ENCODE data around the gene NACC2.
"Not testable (repeated sequence)": the region's sequence is repeated elsewhere in the genome, so short reads cannot be mapped to it uniquely, and the experiment has no call there.

The NACC2 gene

DNA sequence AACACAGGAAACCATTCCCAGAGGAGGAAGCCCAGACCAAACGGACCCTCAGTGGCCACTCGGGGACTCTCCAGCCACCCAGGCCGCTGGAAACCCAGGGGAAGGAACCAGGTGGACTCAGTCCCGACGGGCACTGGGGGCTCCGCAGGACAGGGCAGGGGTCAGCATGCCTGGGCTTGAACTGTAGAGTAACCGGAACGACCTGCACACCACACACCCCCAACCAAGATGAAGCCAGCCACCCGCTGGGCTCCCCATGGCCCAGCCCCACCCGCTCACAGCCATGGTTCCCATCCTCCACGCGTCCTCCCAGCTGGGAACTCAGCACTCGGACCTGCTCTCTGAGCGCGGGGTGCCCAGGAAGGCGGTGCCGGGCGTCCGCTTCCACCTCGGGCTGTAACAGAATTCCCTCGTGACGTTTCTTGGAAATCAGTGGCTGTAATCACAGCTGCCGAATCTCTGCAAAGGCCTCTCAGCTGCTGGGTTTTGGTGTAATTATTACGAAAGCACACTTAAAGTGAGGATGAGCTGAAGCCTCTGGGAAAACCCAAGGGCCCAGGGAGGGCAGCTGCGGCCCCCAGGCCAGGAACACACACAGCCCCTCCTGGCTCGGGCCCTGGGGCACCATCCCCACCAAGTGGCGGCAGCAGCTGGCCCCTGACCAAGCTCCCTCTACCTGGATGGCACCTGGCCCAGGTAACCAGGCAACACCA, 13.8 kb downstream of the NACC2 start:
- no peak for DNase-seq (ENCODE audit: low read depth in 2 of 2)

DNA sequence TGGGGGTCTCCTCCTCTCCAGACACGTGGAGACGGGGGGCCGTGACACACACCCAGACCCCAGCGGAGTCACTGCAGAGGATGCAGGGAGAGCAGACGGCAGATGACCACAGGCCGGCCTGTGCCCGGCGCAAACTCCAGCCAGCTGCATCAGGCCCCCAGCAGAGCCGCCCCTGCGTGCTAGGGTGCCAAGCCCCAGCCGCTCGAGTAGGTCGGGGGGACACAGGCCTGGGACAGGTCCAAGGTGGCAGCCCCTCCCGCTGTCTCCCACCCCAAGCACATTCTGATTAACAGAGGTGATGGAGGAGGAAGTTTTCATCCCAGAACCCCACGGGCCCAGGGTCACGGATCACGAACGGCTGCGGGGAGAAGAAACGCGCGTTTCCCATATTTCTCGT, 14.4 kb downstream of the NACC2 start:
- DNase-seq (ENCODE audit: low read depth in 2 of 2): no peak

DNA sequence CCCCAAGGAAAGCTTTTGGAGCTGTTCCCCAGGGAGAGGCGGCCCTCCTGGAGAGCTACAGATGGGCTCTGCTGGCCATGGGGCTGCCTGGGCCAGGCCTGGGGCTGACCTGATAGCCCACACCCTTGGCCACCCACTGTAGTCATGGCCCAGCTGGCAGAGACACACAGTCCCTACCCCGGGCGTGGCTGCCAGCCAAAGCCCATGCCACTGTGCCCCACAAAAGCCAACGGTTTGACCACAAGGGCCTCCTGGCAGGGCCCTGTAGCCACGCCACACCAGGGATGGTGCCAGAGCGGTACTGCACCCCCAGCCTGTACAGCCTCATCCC, 15.2 kb downstream of the NACC2 start:
- DNase-seq (ENCODE audit: low read depth in 2 of 2): no peak

DNA sequence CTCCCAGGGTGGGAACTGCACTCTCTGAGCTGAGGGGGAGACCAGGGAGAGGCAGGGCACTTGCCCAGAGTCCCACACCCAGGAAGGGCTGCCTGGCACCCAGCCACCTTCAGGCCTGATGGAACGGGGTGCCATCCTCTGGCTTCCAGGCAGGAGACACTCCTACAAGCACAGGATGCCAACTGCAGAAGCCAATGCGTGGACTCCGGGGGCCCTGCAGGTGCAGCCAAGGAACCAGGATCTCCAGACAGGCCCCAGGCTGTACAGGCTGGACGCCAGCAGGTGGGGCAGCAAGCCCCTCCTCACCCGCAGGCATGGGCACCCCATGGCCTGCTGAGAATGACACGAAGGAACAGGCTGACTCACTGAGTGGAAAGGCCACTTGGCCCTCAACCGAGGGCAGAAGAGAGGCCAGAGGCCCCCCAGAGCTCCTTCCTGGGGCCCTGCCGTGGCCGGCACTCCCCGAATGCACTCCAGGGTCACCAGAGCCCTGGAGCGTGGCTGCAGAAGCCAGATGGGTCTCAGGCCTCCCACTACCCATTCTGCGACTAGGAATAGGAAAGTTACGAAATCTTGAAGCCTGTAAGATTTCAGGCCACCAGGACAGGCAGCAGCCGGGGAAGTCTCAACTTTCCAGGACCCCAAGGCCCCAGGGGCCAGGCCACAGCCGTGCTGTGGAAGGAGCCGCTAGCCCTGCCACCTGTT, 15.7 kb downstream of the NACC2 start:
- no peak for DNase-seq (ENCODE audit: low read depth in 2 of 2)

DNA sequence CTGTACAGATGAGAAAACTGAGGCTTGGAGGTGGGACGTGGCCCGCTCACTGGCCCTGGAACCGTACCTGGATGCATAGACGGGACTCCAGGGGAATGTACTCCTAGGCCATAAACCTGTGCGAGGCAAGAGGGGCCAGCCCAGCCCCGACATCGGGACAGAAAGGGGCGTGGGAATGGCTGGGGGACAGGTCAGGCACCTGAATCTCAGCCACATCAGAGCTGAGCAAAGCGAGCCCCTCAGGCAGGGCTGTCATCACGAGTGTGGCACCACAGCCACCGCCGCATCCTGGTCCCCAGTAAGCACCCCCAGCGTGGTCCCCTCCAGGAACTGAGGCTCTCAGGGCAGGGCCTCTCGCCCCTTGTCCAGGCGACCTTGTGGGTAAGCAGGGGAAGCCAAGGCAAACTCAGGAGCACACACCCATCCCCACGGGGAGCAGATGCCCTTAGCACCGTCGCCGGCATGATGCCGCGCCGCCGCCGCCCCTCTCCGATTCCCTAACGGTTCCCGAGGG, 16.5 kb downstream of the NACC2 start:
- no peak for DNase-seq (ENCODE audit: low read depth in 2 of 2)

DNA sequence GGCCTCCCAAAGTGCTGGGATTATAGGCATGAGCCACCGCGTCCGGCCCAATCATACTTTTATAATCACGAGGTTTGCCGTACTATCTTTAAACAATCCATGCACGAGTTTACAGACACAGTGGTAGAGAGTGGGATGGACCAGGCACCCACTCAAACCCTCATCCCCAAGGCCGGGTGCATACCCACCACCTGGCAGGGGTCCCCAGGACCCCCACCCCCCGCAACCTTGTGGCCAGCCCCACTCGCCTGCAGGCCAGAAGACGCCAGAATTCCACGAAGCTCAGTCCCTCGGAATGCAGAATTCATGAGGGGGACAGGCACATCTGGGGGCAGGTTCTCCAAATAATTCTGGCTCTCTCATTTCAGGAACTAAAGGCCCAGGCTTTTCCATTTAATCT, 17.1 kb downstream of the NACC2 start:
- DNase-seq (ENCODE audit: low read depth in 2 of 2): no peak

DNA sequence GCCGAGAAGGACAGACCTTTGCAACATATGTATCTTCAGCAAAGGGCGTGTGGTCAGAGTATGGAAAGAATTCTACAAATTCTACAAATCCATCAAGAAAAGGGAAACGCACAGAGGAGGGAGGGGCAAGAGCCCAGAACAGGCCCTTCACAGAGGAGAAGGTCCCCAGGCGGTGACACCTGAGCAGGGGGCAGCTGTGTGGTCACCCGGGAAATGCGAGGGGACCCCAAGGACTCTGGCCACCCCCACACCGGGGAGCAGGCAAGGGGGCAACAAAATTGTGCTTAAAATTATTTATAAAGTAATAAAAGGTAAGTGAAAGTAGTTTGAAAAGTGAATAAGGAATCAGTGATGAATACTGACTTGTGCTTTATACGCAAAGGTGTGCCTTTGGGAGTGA, 17.6 kb downstream of the NACC2 start:
- no peak for DNase-seq (ENCODE audit: low read depth in 2 of 2)

DNA sequence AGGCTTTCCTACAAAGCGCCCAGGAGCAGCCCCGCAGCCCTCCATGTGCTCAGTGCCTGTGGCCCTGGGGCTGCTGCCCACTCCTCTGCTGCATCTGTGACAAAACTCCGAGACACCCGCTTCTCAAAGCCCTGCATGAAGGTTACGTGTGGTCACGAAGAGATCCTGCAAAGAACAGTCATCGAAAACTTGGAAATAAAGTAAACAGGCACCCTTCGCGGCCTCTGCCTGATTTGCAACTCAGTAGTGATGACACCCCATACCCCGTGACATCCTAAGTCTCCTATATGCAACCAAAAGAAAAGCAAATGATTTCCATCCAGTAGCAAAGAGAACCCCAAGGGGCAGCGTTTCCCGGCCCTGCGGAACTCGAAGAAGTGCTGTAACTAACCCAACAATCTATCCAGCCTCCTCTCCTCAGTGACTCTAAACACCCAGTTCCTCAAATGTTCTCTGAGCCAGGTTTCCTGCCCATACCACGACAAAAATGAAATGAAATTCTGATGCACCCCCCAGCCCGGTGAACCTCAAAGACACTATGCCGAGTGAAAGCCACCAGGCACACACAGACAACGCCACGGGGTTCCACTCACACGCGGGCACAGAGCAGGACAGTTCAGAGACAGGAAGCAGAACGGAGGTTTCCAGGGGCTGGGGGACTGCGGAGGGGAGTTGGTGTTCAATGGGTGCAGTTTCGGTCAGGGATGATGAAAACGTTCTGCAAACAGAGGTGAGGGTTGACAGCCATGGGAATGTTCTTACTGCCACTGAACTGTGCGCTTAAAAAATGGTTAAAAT, 19.0 kb downstream of the NACC2 start:
- no peak for DNase-seq (ENCODE audit: low read depth in 2 of 2)

DNA sequence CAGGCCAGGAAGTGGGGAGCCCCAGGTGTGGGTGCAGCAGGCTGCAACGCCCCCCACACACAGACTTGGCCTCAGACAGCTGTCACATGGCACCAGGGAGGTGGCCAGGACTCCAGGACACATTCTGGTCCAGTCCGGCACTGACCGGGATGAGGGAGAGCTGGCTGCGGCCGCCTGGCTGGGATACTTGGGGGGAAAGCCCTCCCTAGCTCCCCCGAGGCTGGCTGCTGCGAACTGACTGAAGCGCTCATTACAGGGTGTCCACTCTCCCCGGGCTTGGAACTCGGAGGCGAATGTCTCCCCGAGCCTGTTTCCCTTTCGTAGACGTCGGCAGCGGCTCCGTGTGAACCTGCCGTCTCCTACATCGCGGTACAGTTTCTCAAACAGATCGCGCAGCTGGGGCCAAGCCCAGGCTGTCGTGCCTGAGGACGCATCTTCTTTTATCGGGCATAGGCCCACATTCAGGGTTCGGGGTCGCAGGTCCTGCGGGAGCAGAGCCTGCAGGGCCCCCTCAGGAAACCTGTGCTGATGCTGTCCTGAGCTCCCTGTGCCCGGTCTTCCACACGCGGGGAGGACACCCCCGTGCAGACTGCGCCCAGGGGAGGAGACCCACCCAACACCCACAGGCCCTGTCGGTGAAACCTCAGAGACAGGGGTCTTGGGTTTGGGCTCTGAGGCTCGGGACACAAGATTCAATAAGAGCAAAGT, 19.8 kb downstream of the NACC2 start:
- DNase-seq (ENCODE audit: low read depth in 2 of 2): no peak

DNA sequence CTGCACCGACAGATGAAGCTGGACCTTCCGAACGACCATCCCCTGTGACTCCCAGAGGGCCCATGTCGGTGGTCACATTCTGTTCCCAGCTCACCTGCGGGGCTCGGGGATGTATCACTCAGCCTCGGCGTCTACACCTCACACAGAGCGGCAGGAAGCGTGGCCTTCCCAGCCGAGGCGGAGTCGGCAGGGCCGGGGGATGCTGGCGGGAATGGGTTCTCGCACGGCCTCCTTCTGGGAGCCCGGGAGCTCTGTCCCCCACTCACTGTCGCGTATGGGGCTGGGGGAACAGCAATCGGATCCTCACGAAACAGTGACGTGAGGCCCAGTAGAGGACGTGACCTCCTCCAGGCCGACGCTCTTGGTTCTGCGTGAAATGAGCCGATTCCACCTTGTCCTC, 20.4 kb downstream of the NACC2 start:
- no peak for DNase-seq (ENCODE audit: low read depth in 2 of 2)

DNA sequence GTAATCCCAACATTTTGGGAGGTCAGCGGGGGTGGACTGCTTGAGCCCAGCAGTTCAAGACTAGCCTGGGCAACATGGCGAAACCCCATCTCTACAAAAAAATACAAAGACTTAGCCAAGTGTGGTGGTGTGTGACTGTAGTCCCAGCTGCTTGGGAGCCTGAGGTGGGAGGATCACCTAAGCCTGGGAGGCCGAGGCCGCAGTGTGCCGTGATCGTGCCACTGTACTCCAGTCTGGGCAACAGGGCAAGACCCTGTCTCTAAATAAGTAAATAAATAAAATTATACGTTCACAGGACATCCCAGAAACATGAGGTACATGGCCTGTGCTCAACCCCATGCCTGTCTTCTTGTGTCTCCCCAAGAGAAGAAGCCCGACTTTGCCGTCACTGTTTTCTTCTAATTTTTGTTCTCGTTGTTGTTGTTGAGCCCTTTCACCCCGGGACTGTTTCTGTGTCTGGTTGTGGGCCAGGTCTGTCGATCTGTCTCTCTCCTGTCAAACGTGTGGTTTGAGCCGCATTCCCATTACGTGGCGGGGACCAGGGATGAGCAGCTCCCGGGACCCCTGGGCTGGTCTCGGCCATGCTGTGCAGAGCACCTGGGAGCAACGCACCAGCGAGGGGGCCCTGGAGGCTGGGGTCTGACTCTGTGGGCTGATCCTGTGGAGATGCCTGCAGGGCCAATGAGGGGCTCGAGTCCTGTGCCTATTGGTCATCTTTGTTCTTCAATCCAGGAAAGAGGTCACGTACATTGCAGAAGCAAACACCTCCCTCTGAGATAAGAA, 32.2 kb downstream of the NACC2 start:
- DNase-seq (ENCODE audit: low read depth in 2 of 2): no peak

DNA sequence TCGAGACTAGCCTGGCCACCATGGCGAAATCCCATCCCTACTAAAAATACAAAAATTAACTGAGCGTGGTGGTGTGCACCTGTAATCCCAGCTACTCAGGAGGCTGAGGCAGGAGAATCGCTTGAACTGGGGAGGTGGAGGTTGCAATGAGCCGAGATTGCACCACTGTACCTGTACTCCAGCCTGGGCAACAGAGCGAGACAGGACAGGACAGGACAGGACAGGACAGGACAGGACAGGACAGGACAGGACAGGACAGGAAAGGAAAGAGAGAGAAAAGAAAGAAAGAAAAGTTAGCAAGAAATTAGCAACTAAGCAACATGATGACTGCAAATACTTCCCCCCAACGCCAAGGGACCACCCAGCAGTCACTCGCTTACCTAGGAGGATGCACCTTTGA, 33.2 kb downstream of the NACC2 start:
- DNase-seq (ENCODE audit: low read depth in 2 of 2): not testable (repeated sequence)

DNA sequence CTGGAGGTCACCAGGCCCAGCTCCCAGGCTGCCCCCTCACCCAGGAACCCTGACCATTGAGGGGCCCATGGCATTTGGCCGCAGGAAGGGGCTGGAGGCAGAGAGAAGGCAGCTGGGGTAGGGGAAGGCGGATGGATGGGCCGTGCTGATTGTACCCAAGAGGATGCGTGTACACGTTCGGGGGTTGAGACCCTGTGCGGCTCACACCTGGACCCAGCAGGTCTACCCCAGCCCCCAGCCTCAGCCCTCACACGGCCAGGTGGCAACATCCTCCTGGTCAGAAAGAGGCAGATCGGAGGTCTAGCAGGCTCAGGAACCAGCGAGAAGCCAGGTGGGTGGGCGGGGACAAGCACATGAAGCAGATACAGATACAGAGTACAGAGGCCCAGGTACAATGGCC, 33.7 kb downstream of the NACC2 start:
- no peak for DNase-seq (ENCODE audit: low read depth in 2 of 2)

DNA sequence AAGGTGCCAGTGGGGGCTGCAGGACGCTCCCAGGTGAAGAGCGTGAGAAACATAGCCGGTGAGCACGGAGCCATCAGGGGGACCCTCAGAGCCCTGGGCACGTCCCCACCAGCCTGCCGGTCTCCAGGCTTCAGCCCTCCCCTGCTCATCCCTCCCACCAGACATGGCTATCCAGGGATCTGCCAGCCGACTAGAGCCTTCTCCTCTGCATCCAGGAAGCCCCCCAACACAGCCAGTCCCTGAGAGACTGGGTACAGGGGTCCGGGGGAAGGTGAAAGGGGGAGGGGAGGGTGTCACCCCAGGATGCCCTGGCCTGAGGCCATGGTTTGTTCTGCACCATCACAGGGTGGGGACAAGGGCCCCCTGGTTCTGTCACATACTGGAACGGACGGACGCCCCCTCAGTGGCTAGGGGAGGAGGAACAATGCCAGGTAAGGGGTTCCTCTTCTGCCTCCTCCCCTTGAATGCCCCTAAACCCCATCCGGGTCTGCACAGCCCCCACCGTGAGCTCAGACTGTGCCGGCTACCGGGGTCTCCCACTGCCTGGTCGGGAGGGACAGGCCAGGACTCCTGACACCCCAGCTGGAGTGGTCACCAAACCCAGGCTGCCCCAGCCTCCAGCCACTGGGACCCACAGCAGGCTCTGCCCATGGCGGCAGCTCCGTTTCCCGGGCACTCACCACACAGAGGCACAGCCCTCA, 34.3 kb downstream of the NACC2 start:
- DNase-seq (ENCODE audit: low read depth in 2 of 2): no peak

DNA sequence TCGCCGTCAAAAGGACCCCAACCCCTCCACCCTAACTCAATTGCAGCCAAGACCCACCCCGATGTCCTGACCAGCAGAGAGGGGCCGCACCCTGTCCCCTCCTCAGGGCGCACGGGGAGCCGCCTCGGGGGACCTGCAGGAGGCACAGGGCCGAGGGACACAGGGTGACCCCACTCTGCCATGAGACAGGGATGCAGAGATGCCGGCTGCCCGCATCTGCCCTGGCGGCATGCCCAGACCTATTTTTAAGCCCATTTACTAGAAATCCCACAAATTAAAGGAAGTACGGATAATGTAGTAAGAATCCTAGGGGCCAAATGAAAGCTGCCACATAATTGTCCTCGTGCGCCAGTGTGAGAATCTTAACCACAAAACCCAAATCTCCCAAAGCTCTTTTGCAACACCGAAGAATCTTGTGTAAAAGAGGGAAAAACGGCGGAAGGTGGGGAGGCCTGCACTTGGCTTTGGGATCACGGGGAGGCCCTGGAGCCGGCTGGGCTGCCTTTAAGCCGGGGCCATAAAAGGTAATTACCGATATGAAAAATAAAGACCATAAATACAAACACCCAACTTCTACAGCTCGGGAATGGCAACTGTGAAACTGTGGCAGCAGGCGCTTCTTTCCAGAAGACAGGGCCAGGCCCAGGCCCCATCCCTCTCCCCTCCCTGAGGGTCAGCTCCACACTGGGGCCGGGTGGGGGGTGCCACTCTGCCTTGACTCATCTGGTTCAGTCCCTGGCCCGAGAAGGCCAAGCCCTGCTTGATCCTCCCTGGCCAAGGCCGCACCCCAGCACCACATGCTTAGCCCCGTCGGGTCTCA, 35.0 kb downstream of the NACC2 start:
- DNase-seq (ENCODE audit: low read depth in 2 of 2): peak; percentile 76 to 77

DNA sequence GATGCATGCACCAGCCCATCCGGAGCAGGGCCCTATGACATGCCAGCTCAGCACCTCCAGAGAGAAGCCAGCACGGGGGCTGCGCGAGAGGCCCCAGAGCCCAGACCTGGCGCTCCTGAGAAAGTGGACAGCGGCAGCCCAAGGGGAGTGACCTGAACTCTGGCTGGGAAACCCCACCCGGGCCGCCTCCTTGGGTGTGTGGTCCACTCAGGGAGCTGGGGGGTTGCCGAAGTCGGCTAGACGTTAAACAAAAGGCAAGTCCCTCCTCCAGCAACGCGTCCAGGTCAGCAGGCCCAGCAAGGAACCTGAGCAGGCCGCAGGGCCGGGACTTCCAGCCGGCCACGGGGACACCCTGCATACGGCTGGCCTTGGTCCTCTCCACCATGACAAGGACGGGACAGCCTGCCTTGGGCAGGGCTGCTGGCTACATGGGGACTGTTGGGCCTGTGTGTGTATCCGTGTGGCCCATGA, 35.7 kb downstream of the NACC2 start:
- no peak for DNase-seq (ENCODE audit: low read depth in 2 of 2)

DNA sequence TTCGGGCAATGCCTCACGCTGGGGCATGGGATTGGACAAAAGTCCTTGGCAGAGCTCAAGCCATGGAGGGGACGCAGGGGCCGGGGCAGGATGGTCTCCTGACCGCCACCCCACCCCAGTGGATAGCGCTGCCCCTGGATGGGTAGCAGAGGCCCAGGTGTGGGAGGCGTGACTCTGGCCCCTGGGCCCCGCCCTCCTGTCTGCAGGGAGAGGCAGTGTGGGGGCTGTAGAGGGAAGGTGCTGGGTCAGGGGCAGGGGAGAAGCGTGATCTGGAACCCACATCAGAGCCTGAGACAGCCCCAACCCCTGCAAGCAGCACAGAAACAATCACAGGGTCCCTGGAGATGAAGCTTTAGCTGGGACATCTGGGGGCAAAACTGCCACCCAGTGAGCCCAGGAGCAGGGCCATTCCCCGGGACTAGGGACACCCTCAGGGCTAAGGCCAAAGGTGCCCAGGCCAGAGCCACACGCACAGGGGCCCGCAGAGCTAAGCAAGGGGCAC, 36.2 kb downstream of the NACC2 start:
- DNase-seq (ENCODE audit: low read depth in 2 of 2): no peak

DNA sequence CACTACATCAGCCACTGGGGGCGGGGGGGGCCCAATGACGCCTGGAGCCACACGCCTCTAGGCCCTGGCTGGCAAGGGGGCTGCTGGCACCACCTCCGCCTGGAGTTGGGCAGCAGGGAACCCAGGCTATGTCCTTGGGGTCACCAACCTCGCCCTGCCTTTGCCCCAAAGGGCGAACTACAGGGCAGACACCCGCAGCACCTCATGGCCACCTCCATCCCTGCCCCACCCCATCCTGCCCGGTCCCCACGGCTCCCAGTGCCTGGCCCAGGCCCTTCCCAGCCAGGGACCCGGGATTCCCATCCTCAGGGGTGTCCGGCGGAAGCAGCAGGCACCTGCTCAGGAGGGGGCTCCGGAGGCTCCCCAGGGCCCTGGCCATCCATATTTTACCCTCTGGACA, 37.0 kb downstream of the NACC2 start:
- no peak for DNase-seq (ENCODE audit: low read depth in 2 of 2)
